Colonic mucosa (tissue), 4 donors: ENCODE data around the gene FAM236A. TPM values are rescaled to one million over a fixed set of nuclear protein-coding genes. Genes with fewer than 3 reads are reported as not detected.
"Not testable (repeated sequence)": the region's sequence is repeated elsewhere in the genome, so short reads cannot be mapped to it uniquely, and the experiment has no call there.

Experiments
- DNase-seq: peaks from one replicate; pipeline ENCODE4 v3.0.0-alpha.2; 2020
- H3K27ac ChIP-seq: fragments of 200-600 bp; one replicate; pipeline ENCODE4 v1.8.0; 2021
- H3K27me3 ChIP-seq: fragments of 200-600 bp; one replicate; pipeline ENCODE4 v1.8.0; 2021
- H3K36me3 ChIP-seq: fragments of 200-600 bp; one replicate; pipeline ENCODE4 v1.8.0; 2021
- H3K4me1 ChIP-seq: fragments of 200-600 bp; one replicate; pipeline ENCODE4 v1.8.0; 2021; ENCODE audit warnings: mild to moderate bottlenecking
- H3K4me3 ChIP-seq: fragments of 200-600 bp; one replicate; pipeline ENCODE4 v1.8.0; 2021
- H3K9ac ChIP-seq, 2 donors: one replicate each; pipeline ENCODE4 v1.7.0; 2013; ENCODE audit warnings: control low read depth in 2 of 2, low read depth in 2 of 2, low read length in 2 of 2
- H3K9me3 ChIP-seq: fragments of 200-600 bp; one replicate; pipeline ENCODE4 v1.8.0; 2021
- intact Hi-C: fragments of 100-400 bp; cut with DNase I; formaldehyde crosslinking; loops from one replicate; pipeline ENCODE4 v1.14.1; 2022
- total RNA-seq, 2 donors: library from RNA; stranded (reverse); fragmentation: NEBNext Ultra II Directional in 1 of 2; extraction: Animal tissue kit (Norgen Biotek cat#: 25700) in 1 of 2; gene quantifications; one replicate each; pipeline ENCODE4 v1.2.1, GENCODE V29; 2021
- donor health status: healthy.
- donor health status: DM: no; HTN: no; CAD: no.
- donor health status: DM: no; HTN: no; CAD: no.

FAM236A gene
- total RNA-seq, 2 donors from 2014 or later, result not detected

DNA sequence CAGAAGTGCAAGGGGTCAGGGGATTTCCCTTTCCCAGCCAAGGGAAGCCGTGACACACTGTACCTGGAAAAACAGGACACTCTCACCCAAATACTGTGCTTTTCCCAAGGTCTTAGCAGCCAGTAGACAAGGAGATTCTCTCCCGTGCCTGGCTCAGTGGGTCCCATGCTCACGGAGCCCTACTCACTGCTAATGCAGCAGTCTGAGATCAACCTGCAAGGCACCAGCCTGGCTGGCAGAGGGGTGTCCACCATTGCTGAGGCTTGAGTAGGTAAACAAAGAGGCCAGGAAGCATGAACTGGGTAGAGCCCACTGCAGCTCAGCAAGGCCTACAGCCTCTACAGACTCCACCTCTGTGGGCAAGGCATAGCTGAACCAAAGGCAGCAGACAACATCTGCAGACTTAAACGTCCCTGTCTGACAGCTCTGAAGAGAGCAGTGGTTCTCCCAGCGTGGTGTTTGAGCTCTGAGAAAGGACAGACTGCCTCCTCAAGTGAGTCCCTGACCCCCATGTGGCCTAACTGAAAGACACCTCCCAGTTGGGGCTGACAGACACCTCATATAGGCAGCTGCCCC lies 43.0 kb downstream of the FAM236A start:
- H3K36me3 ChIP-seq, H3K4me1 ChIP-seq, H3K9ac ChIP-seq, H3K4me3 ChIP-seq, H3K9me3 ChIP-seq, H3K27me3 ChIP-seq, intact Hi-C loops, DNase-seq, H3K27ac ChIP-seq: not testable (repeated sequence)

Other genes with a start within 250 kb of the FAM236A start
- gene PHKA1, start 223.9 kb upstream of the FAM236A start, total RNA-seq, result 1 to 10 TPM; 4.2 to 4.7 TPM
- under 1 TPM in 1 of 2 donors, not detected in 1; 0.58 TPM for gene DMRTC1B, start 161.3 kb upstream of the FAM236A start, total RNA-seq
- not detected for gene FAM236B, start 155.5 kb upstream of the FAM236A start, total RNA-seq
- not detected for gene FAM236D, start 130.0 kb upstream of the FAM236A start, total RNA-seq
- gene FAM236C, start 25.6 kb upstream of the FAM236A start, total RNA-seq, result not detected
- under 1 TPM in 1 of 2 donors, not detected in 1; 0.27 TPM for gene DMRTC1, start 5.6 kb downstream of the FAM236A start, total RNA-seq
- not detected for gene PABPC1L2B, start 64.7 kb downstream of the FAM236A start, total RNA-seq
- not detected for gene PABPC1L2A, start 141.3 kb downstream of the FAM236A start, total RNA-seq